AG08396 (cell line): ENCODE data around the gene ATP5IF1.

Source experiments
- DNase-seq: peaks from one replicate; pipeline ENCODE4 v3.0.0; 2012; ENCODE audit warnings: low spot score, mixed read lengths

Gene ATP5IF1

GRCh38 chr1:28236656-28237322 lies 865 bp downstream of the ATP5IF1 start:
- DNase-seq, result no peak

GRCh38 chr1:28239004-28239403 lies 3.1 kb downstream of the ATP5IF1 start:
- DNase-seq, result no peak

GRCh38 chr1:28240024-28240423 lies 4.1 kb downstream of the ATP5IF1 start:
- DNase-seq, result no peak

GRCh38 chr1:28241638-28242241 lies 5.8 kb downstream of the ATP5IF1 start:
- DNase-seq, result no peak

- no peak for DNase-seq
These were observed 7.9 kb downstream of the ATP5IF1 start for GRCh38 chr1:28243685-28244311.

GRCh38 chr1:28244549-28245251 lies 8.8 kb downstream of the ATP5IF1 start:
- no peak for DNase-seq

GRCh38 chr1:28246427-28246832 lies 10.5 kb downstream of the ATP5IF1 start:
- no peak for DNase-seq

GRCh38 chr1:28247612-28248272 lies 11.8 kb downstream of the ATP5IF1 start:
- DNase-seq, result no peak

- DNase-seq, result peak; percentile 61
These were observed 12.5 kb downstream of the ATP5IF1 start for GRCh38 chr1:28248273-28249012.

- peak; percentile 42 for DNase-seq
These were observed 13.3 kb downstream of the ATP5IF1 start for GRCh38 chr1:28249013-28249865.

- DNase-seq, result no peak
These were observed 14.0 kb downstream of the ATP5IF1 start for GRCh38 chr1:28249866-28250295.

- DNase-seq, result no peak
These were observed 20.4 kb downstream of the ATP5IF1 start for GRCh38 chr1:28256197-28256827.

GRCh38 chr1:28257736-28258135 lies 21.8 kb downstream of the ATP5IF1 start:
- DNase-seq, result no peak

- no peak for DNase-seq
These were observed 22.8 kb downstream of the ATP5IF1 start for GRCh38 chr1:28258628-28259251.

- peak; percentile 98 for DNase-seq
These were observed 23.5 kb downstream of the ATP5IF1 start, which contains the start of gene SESN2 for GRCh38 chr1:28259252-28259933. SESN2 (plus strand) TSS chr1:28259518; CDS start chr1:28259848, 330 bp downstream.

- peak; percentile 82 for DNase-seq
These were observed 24.2 kb downstream of the ATP5IF1 start for GRCh38 chr1:28259934-28260802.

- DNase-seq, result no peak
These were observed 24.9 kb downstream of the ATP5IF1 start for GRCh38 chr1:28260803-28261174.

GRCh38 chr1:28264897-28265296 lies 29.0 kb downstream of the ATP5IF1 start:
- no peak for DNase-seq
